Epithelial cell of proximal tubule (primary cell): ENCODE measurements around the gene POLG2. TPM values are rescaled to one million over a fixed set of nuclear protein-coding genes. Genes with fewer than 3 reads are reported as not detected.

ENCODE experiments used
- DNase-seq: peaks from one replicate; pipeline ENCODE4 v3.0.0-alpha.2; 2011; ENCODE audit warnings: low read depth
- H3K4me3 ChIP-seq: 2 replicates; pipeline ENCODE4 v1.5.1; 2011; ENCODE audit warnings: low read depth, mild to moderate bottlenecking, low read length
- total RNA-seq: library from RNA; depleted of rRNA; stranded (reverse); fragments of >200 nt; gene quantifications from 2 replicates; pipeline ENCODE4 v1.2.3, GENCODE V29; 2015
- TF ChIP-seq, protein P1 (sequence below): conservative IDR thresholded peaks from 2 replicates; pipeline ENCODE4 v1.5.1; 2012; ENCODE audit warnings: low read depth, mild to moderate bottlenecking, low read length

The POLG2 gene
- total RNA-seq, 1 donor from 2014 or later = 14.9 TPM

DNA sequence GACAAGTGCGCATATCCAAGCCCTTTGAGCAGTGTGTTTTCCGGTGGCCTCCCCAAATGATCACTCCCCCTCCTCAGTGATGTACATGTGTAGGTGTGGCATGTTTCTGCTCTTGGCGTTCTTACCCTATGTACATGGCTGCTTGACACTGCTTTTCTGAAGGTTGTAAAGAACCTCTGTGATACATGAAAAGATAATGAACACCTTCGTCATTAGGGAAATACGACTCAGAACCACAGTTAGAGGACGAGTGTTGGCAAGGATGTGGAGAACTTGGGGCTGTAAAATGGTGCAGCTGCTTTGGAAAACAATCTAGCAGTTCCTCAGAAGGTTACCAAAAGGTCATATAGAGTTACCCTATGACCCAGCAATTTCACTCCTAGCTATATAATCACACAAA, 38.5 kb upstream of the POLG2 start:
- no peak overlapping the region for H3K4me3 ChIP-seq
- TF ChIP-seq, protein P1, sequence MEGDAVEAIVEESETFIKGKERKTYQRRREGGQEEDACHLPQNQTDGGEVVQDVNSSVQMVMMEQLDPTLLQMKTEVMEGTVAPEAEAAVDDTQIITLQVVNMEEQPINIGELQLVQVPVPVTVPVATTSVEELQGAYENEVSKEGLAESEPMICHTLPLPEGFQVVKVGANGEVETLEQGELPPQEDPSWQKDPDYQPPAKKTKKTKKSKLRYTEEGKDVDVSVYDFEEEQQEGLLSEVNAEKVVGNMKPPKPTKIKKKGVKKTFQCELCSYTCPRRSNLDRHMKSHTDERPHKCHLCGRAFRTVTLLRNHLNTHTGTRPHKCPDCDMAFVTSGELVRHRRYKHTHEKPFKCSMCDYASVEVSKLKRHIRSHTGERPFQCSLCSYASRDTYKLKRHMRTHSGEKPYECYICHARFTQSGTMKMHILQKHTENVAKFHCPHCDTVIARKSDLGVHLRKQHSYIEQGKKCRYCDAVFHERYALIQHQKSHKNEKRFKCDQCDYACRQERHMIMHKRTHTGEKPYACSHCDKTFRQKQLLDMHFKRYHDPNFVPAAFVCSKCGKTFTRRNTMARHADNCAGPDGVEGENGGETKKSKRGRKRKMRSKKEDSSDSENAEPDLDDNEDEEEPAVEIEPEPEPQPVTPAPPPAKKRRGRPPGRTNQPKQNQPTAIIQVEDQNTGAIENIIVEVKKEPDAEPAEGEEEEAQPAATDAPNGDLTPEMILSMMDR = no peak
- DNase-seq = no peak

DNA sequence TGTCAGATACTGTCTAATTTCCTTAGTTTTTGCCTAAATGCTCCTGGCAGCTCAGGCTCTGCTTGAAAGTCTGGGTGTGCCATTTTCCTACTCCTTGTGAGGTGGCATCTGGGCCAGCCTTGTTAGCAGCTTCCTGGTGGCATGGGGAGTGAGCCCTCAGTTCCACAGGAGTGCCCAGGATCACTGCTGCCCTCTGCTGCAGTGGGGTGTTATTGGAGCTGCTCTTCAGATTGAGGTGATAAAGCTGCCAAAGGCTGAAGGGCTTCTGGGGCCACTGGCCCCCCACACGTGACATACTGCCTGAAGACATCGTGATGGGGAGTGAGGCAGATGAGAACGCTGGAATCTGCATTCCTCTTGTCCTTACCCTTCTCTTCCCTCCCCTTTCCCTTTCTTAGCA, 37.3 kb upstream of the POLG2 start:
- DNase-seq = no peak
- TF ChIP-seq, protein P1 = peak; percentile 47
- H3K4me3 ChIP-seq = no peak overlapping the region

DNA sequence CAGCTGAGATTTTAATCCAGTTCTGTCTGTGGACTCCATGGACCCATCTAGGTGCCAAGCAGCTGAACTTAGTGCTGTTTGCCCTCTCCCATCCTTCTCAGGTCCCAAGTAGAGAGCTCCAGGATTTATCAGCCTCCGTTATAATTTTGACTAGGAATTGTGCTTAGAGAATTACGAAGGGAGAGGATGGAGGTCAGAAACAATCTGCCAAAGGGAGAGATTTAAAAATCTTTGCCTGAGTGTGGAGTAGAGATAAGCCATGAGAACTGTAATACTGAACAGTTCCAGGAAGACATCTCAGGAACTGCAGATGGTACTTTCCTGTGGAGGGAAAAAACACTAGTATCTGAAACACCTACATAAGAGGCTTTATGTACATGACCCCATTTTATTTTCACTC, 36.9 kb upstream of the POLG2 start:
- no peak for DNase-seq
- no peak overlapping the region for H3K4me3 ChIP-seq
- TF ChIP-seq, protein P1 = no peak

DNA sequence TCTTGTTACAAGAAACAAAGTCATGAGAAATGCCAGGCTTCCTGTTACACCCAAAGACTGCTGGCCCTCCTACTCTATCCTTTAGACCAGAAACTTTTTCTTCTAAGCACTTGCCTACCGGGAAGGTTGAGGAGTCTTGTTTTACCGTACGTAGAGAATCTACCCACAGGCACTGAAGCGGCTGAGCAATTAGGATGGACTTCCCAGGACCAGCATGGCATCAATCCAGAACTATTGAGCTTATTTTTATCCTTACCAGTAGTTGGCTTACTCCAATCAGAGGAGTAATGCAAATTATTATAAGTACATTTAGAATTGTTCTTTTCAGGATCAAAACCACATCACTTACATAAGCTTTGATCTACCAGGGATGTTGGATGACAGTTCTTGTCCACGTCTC, 35.6 kb upstream of the POLG2 start:
- TF ChIP-seq, protein P1 = no peak
- H3K4me3 ChIP-seq = no peak overlapping the region
- DNase-seq = no peak

DNA sequence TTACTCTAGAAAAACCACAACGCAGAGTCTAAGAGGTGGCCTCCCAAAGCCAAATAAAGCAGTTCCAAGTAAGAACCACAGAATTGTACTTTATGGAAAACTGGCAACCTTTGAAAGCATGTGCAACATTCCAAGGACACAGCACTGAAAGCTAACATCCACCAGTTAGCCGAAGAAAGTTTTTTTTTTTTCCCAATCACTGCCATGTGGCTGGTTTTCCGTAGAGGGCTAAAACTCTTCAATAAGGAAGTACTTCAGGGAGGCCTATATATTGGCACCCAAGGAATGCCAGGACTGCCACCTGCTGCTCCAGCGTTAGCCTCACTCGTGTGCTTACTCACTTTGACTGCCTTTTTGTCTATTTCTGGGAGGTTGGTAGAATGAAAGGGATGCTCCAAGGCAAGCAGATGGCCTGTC, 35.1 kb upstream of the POLG2 start:
- no peak overlapping the region for H3K4me3 ChIP-seq
- TF ChIP-seq, protein P1 = no peak
- DNase-seq = no peak

DNA sequence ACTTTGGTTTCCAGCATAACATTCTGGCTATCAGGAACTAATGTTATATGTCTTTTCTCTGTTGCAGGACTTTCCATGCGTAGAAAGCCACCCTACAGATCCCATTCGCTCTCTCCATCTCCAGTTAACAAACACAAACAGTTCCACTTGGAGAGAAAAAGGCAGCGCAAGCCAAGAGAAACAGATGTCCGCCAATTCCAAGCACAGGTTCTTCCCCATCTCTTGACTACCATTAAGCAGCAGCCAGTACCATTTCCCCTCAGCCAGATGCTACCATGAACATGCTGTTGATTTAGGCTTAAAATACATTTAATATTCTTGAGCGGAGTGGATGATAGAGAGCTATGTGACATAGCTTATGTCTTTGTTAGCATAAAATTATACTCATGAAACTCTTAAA, 32.4 kb upstream of the POLG2 start:
- TF ChIP-seq, protein P1 = no peak
- H3K4me3 ChIP-seq = no peak overlapping the region
- no peak for DNase-seq

DNA sequence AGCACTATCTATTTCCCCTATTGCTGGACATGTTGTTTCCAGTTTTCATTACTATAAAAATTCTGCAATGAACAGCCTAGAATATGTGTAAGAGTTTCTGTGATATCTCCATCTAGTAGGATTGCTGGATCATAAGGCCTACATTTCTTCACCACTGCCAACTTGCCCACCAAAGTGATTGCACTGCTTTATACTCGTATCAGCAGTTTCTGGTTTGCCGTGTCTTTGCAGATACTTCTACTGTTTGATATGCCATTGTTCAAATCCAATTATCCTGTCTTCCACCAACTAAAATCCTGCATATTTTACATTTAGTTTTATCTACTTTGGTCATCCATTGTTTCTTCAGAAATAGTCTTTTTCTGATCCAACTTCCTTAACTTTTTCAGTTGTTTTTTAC, 31.1 kb upstream of the POLG2 start:
- DNase-seq = no peak
- TF ChIP-seq, protein P1 = no peak
- no peak overlapping the region for H3K4me3 ChIP-seq
